Measurements from ENCODE around the gene TM2D3. TPM values are rescaled to one million over a fixed set of nuclear protein-coding genes. Genes with fewer than 3 reads are reported as not detected.

TM2D3 gene
- total RNA-seq, 1 experiment from 2014 or later: 18.4 TPM

- Histone ChIP-seq H3K27me3 (ENCODE audit: low read length) (no peaks in the 10 kb centered on the region), H3K4me1 (ENCODE audit: insufficient read depth, low read length) (no peaks in the 10 kb centered on the region), H3K4me2 (ENCODE audit: low read length) (no peak overlapping the region), H3K79me2 (ENCODE audit: low read length) (no peaks in the 10 kb centered on the region), H3F3A (ENCODE audit: low read length, unreplicated experiment) (no peaks in the 10 kb centered on the region), H4K20me1 (ENCODE audit: low read length) (no peaks in the 10 kb centered on the region), H3K9ac (ENCODE audit: low read length) (no peak overlapping the region), H3K9me2 (replicated peaks; ENCODE audit: low read length) (no peaks in the 10 kb centered on the region), H3K36me3 (ENCODE audit: low read depth, low read length) (no peaks in the 10 kb centered on the region), H2AFZ (ENCODE audit: low read length) (no peak overlapping the region), H3K9me3 (ENCODE audit: low read length) (no peaks in the 10 kb centered on the region), H3K27ac (ENCODE audit: low read length) (no peak overlapping the region), H3K4me3 (ENCODE audit: low read length) (no peak overlapping the region)
- ChIA-PET POLR2A (ENCODE audit: unreplicated experiment) (no interaction called here), CTCF (no interaction called here)
- intact Hi-C loops (cut with micrococcal nuclease): no loop called here
- no peak for TF ChIP-seq CTCF (conservative IDR thresholded peaks at IDR 0.05; ENCODE audit: low read depth, low read length)
- DNase-seq (no peak), ATAC-seq (no peak)
- BruUV-seq (replicated peaks): no TSS peak
Observed at GRCh38 chr15:101621961-101622360, 30.2 kb downstream of the TM2D3 start.

DNA sequence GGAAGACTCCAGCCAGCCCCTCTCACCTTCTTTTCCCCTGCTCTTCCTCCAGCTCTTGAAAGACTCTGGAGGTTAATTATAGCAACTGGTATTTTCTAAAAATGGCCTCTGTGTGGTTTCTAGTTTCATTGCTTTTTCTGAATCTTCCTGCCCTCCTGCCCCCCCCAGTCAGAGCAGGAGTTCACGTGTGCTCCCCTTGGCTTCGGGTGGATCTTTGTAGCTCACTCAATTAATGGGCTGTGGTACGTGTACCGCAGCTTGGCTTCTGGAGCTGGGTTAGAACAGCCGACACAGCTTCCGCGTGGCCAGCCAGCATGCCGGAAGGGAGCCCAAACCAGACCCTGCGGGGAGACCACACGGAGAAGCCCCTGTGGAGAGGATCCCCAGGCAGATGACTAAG lies 31.5 kb downstream of the TM2D3 start:
- CTCF ChIA-PET: no interaction called here
- intact Hi-C loops (cut with micrococcal nuclease): no loop called here

DNA sequence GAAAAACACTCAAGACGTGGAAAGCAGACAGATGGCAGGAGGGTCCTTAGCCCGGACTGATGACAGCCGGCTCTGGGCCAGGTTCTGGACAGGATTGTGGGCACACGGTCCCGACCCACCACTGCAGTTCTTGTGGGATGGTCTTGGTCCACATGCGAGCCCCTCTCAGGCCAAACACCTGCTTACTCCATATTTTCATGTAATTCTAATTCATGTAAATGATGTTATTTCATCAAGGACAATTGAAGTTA lies 32.6 kb downstream of the TM2D3 start:
- H3K79me2 ChIP-seq (ENCODE audit: low read length): no peaks in the 10 kb centered on the region
- ChIA-PET POLR2A (ENCODE audit: unreplicated experiment) (no interaction called here), CTCF (no interaction called here)
- no peaks in the 10 kb centered on the region for H3K27me3 ChIP-seq (ENCODE audit: low read length)
- H3K9me3 ChIP-seq (ENCODE audit: low read length): no peaks in the 10 kb centered on the region
- H3K4me3 ChIP-seq (ENCODE audit: low read length): no peak overlapping the region
- BruUV-seq (replicated peaks): no TSS peak
- no peaks in the 10 kb centered on the region for H3K9me2 ChIP-seq (replicated peaks; ENCODE audit: low read length)
- no peaks in the 10 kb centered on the region for H3K36me3 ChIP-seq (ENCODE audit: low read depth, low read length)
- no peak overlapping the region for H3K4me2 ChIP-seq (ENCODE audit: low read length)
- no peak for ATAC-seq
- intact Hi-C loops (cut with micrococcal nuclease): no loop called here
- peaks cover 12% of the 10 kb centered on the region for H3K4me1 ChIP-seq (ENCODE audit: insufficient read depth, low read length)
- no peak overlapping the region for H3K27ac ChIP-seq (ENCODE audit: low read length)
- no peak overlapping the region for H3K9ac ChIP-seq (ENCODE audit: low read length)
- no peaks in the 10 kb centered on the region for H4K20me1 ChIP-seq (ENCODE audit: low read length)
- DNase-seq: no peak
- H3F3A ChIP-seq (ENCODE audit: low read length, unreplicated experiment): no peaks in the 10 kb centered on the region
- H2AFZ ChIP-seq (ENCODE audit: low read length): no peak overlapping the region
- TF ChIP-seq EZH2phosphoT487 (IDR thresholded peaks at IDR 0.05; ENCODE audit: borderline replicate concordance, low read length) (no peak), EZH2 (IDR thresholded peaks at IDR 0.05; ENCODE audit: low read length, unreplicated experiment) (no peak), CTCF (conservative IDR thresholded peaks at IDR 0.05; ENCODE audit: low read depth, low read length) (no peak)

More for the DNA sequence above, 31.5 kb downstream of the TM2D3 start:
- ATAC-seq: no peak
- no TSS peak for BruUV-seq (replicated peaks)
- Histone ChIP-seq H3K4me2 (ENCODE audit: low read length) (no peak overlapping the region), H3K9ac (ENCODE audit: low read length) (no peak overlapping the region), H3K79me2 (ENCODE audit: low read length) (no peaks in the 10 kb centered on the region), H3K36me3 (ENCODE audit: low read depth, low read length) (no peaks in the 10 kb centered on the region), H4K20me1 (ENCODE audit: low read length) (no peaks in the 10 kb centered on the region), H3K9me2 (replicated peaks; ENCODE audit: low read length) (no peaks in the 10 kb centered on the region), H2AFZ (ENCODE audit: low read length) (no peak overlapping the region), H3K27me3 (ENCODE audit: low read length) (no peaks in the 10 kb centered on the region), H3F3A (ENCODE audit: low read length, unreplicated experiment) (no peaks in the 10 kb centered on the region), H3K4me1 (ENCODE audit: insufficient read depth, low read length) (peaks cover 10% of the 10 kb centered on the region), H3K27ac (ENCODE audit: low read length) (no peak overlapping the region), H3K4me3 (ENCODE audit: low read length) (no peak overlapping the region), H3K9me3 (ENCODE audit: low read length) (no peaks in the 10 kb centered on the region)
- no peak for TF ChIP-seq EZH2phosphoT487 (IDR thresholded peaks at IDR 0.05; ENCODE audit: borderline replicate concordance, low read length)
- TF ChIP-seq CTCF (conservative IDR thresholded peaks at IDR 0.05; ENCODE audit: low read depth, low read length): no peak
- no peak for TF ChIP-seq EZH2 (IDR thresholded peaks at IDR 0.05; ENCODE audit: low read length, unreplicated experiment)
- DNase-seq: no peak
- POLR2A ChIA-PET (ENCODE audit: unreplicated experiment): no interaction called here
